GM19455 (cell line): ENCODE results near the gene UTP25.
"Not testable (repeated sequence)": the region's sequence is repeated elsewhere in the genome, so short reads cannot be mapped to it uniquely, and the experiment has no call there.

Experiments
- ATAC-seq: cut with Tn5 transposase; IDR thresholded peaks from one replicate; pipeline ENCODE4 v1.9.1; 2021; ENCODE audit not compliant: unreplicated experiment

UTP25 gene, protein sequence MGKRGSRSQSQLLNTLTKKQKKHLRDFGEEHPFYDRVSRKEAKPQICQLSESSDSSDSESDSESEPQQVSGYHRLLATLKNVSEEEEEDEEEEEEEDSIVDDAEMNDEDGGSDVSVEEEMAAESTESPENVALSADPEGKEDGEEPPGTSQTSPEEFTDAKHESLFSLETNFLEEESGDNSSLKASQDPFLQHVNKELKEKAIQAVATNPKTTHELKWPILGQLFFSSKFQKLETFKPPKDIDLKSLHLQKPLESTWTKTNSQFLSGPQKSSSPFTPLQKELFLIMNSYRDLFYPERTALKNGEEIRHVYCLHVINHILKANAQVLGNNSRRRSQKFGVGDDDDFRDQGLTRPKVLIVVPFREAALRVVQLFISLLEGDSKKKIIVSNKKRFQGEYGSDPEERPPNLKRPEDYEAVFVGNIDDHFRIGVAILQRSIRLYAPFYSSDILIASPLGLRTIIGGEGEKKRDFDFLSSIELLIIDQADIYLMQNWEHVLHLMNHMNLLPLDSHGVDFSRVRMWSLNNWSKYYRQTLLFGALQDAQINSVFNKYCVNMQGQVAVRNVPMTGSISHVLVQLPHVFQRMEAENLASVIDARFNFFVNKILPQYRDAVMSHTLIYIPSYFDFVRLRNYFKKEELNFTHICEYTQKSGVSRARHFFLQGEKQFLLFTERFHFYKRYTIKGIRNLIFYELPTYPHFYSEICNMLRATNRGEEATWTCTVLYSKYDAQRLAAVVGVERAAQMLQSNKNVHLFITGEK

DNA sequence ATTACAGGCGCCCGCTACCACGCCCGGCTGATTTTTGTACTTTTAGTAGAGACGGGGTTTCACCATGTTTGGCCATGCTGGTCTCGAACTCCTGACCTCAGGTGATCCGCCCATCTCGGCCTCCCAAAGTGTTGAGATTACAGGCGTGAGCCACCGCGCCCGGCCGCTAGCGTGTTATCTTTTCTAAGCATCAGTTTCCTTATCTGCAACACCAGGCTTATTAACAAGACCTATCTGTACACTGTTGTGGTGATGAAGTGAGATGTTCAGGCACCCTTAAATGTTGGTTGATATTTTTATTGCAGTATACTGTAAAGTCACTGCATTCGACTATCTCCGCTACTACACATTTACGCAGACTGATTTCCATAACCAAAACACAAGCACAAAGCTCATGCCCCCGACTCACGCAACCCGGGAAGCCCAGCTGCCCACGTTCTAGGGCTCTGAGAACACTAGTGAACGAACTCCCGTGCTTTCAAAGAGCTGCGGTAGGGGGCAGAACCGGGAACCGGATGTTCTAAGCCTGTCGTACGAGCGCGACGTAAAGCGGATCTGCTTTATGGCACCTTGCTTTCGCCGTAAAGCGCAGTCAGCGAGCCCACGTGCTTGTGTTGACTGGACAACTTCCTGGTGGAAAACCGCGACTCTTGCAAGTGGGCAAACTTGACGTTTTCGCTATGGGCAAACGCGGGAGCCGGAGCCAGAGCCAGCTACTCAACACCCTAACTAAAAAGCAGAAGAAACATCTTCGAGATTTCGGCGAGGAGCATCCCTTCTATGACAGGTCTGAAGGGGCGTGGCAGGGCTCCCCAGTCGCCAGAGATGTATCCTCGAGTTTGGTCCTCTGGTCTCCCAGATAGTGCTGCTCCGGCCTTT lies at the start of gene UTP25:
UTP25 (plus strand) TSS at position 589 of the 879 bp plus-strand sequence; CDS start at position 681, 92 bp downstream.
- ATAC-seq: peak; percentile 91

DNA sequence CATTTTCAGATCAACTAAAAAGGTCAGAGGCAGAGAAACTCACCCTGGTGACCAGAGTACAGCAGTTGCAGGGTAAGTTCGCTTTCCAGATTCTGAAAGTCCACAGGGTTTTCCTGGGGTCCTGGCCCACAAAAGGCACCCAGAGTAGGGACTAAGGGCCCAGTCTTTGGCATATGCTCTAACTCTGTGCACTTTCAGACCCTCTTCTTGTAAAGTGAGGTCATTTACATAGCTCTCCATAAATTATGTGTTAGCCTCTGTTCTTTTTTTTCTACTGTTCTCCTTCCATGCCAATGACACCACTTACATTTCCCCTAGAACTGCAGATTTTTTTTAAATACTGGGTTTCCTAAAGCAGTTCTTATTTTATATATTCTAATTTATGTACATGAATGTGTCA lies 49.7 kb upstream of the UTP25 start:
- ATAC-seq: no peak

DNA sequence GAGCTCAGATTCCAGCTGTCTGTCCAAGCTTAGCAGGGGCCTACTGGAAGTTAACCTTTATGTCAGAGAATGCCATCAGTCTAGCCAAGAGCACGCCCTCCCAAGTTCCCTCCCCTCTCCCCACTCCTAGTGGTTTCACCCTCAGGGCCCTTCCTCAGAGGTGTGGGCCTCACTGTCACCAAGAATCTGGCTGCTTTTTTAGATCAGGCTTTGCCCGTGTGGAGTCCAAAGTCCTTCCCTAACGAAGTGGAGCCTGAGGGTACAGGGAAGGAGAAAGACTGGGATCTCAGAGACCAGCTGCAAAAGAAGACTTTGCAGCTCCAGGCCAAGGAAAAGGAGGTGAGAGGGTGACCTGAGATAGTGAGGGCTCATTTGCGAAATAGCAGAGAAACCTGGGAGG lies 47.5 kb upstream of the UTP25 start:
- no peak for ATAC-seq

DNA sequence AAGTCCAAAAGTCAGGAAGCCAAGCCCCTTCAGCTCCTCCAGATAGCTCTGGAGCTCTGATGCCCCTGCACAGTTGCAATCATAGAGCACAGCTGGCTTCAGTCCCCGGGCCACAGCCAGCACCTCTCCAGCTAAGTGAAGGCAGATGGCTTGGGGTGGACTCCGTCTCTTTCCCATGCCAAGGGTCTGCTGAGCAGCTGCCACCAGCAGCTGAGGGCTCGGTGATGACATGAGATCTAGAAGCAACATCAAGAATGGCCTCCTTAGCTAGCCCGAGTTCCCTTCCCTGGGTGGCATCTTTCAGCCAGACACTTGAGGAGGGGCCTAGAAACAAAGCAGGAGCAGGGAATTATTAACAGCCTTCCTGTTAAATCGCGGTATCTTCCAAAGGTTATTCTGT lies 44.4 kb upstream of the UTP25 start:
- ATAC-seq: no peak

DNA sequence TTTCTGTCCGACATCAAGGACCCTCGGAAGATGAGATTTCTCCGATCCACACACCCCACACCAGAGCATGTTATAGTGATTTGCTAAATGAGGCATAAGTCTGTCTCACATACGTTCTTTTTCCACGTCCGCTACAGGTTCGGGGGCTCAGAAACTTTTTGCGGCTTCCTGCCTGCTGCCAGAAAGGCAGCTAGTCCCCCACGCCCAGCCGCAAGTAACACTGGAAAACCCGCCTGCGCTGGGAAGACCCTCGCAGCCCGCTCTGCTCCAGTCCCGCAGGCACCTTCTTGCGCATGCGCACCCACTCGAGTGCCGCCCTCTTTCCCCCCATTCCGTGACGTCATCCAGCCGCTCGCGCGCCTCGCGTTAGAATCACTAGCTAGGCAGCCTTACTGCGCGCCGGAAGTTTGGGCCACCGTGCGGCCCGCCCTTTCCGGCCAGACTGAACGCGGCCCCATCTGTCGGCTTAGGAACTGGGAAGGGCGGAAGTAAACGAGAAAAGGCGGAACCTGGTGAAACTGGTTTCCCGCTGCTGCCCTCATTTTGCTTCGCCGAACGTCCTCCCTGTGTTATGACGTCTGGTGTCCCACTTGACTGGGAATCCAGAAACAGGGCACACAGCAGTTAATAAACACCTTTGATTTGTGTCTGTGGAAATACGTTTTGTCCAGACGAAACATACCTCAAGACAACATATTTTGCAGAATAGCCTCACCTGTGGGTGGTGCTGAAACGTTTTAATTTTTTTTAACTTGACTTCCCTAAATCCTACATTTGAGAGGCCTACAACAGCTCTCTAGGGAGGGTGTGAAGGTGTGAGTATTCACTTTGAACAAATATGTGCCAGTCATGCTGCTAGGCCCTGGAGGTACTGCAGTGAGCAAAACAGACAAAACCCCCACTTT lies 43.3 kb upstream of the UTP25 start, which contains the start of gene C1orf74:
C1orf74 (minus strand) TSS at position 295 of the 905 bp plus-strand sequence. CDS start 925 bp downstream, outside the sequence.
- peak; percentile 99 for ATAC-seq

DNA sequence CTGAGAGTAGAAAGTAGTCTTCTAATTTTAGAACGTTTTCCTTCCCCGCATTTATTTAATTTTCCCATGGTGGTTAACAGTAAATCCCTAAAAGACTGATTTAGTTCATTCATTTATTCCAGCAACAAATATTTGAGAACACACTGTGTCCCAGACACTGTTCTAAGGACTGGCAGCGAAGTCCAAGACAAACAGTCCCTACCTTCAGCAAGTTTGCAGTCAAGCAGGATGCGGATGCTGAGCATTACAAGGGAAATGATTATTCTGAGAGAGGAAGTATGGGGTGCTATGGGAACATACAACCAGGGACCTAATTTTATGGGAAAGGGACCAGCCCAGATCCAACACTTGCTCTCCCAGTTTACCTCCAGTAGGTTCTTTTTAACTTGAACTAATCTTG lies 42.2 kb upstream of the UTP25 start:
- ATAC-seq: no peak

DNA sequence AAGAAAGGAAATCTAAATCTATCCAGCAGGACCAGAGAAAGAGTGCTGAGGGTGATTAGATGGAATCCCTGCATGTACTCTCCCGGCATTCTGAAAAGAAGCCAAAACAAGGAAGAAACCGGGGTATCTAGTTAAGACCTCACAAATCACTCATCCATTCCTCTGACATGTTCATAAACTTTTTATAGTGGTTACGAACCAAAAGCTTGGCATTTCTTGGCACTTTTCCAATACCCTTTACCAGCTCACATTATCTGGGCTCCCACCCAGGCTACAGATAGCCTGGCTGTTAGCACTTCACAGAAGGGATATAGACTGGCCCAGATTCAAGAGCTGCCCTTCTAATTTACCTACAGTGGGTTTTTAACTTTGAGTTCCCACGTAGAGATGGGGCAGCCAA lies 41.6 kb upstream of the UTP25 start:
- ATAC-seq: no peak

DNA sequence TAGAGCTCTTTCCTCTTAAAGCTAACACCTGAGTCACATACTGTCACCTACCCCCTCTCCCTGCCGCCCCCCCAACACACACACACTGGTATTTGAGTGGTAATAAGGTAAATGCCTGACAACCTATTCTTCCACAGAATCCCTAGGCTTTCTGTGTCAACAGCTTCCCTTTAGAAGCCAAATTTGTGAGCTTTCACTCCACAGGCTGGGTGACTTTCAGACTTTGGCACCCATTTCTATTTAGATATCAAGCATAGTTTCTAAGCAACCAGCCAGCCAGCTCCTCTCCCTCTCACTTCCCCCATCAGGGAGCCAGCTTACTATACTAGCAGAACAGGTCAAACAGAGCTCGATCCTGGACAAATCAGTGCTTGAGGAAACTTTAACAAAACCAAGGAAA lies 40.2 kb upstream of the UTP25 start:
- no peak for ATAC-seq

DNA sequence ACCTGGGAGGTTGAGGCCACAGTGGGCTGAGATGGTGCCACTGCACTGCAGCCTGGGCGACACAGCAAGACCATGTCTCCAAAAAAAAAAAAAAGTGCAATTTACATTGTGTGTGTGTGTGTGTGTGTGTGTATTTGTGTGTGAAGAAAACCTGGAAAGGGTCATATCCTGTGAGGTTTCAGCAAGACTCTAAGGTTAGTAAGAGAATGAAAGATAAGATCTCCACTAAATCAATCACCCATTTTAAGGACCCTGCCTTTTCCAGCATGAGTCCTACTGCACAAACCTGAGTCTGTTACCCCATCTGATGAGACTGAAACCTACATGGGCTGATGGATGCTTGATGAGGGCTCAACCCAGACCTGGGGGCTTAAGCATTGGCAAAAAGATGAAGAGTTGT lies 38.5 kb upstream of the UTP25 start:
- ATAC-seq: no peak

DNA sequence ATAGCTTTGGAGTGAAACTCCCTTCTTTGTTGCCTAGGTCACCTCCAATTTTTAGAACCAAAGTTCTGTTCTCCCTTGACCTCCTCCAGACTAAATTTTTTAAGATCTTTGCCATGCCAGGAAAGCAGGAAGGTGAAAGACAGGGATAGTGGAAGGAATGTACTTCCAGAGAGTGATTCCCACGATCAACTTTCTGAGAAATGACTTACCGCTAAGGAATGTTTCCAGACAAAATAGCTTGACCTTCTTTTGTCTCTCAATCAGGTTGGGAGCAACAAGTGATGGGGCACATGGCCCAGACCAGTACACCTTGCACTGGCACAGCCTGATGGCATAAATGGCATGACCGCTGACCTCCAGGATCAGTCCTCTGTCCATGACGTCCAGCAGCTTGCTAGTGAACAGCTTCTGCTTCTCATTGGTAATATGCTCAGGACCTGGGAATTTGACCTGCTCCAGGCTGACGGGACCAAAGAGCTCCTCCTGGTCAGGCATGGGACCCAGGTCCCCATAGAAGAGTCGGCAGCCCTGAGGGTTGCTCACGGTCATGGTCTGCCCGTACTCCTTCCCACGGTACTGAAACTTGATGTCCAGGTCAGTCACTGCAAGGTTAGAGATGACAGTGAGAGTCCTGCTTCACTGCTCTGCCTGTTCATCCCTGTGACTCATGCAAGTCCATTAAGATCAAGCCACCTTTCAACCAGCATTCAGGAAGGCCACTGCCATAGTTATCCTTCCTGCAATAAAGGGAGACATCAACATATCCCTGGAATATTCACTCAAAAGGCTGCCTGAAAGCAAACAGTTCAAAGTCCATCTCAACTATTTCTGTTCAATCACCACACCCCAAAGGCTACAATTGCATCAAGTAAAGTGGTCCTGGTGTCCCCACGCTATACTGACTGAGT lies 37.2 kb upstream of the UTP25 start:
- ATAC-seq: no peak

DNA sequence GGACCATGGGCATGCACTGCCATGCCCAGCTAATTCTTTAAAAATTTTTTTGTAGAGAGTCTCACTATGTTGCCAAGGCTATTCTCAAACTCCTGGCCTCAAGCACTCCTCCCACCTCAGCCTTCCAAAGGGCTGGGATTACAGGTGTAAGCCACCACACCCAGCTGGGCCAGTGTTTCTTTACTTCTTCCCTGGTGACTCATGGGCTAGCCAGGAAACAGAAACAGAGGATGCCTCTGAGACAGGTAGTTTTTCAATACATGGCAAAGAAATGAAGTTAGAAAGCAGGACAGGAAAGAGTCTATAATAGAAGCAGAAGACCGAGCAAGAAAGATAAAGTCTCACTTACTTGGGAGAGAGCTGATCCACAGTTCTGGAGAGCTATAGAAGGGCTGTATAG lies 35.9 kb upstream of the UTP25 start:
- ATAC-seq: no peak

DNA sequence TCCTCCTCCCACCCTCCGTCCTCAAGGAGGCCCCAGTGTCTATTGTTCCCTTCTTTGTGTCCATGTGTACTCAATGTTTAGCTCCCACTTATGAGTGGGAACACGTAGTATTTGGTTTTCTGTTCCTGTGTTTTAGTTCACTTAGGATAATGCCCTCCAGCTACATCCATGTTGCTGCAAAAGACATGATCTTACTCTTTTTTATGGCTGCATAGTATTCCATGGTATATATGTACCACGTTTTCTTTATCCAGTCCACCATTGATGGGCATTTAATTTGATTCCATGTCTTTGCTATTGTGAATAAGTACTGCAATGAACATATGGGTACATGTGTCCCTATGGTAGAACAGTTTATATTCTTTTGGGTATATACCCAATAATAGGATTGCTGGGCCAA lies 34.1 kb upstream of the UTP25 start:
- not testable (repeated sequence) for ATAC-seq

DNA sequence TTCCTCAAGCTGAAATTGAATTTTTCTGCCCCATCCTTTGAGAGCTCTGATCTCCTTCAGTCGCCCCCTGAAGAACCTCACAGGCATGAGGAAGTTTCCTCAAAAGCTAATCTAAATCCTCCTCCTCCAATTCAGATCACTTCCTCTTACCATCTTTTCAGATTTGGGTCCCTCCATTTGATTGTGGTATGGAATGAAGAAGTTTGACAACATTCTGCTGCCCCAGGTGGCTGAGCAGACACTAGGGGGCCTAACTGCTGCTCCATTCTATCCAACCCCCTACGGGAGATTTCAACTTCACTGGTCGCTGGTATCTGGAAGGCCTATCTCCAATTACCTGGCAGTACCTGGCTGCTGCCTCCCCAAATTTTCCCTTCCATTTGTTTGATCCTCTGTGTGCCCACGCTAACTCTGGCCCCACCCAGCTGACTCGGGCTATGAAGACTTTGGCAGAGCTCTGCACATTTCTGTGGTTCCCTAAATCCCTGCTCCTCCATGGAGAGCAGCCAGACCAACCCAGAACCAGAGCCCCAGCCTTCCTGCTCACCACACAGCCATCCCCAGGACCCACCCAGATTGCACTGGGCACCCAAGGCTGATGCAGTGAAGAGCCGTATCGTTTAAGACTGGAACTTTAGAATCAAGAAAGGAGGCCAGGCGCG lies 29.7 kb upstream of the UTP25 start:
- no peak for ATAC-seq

DNA sequence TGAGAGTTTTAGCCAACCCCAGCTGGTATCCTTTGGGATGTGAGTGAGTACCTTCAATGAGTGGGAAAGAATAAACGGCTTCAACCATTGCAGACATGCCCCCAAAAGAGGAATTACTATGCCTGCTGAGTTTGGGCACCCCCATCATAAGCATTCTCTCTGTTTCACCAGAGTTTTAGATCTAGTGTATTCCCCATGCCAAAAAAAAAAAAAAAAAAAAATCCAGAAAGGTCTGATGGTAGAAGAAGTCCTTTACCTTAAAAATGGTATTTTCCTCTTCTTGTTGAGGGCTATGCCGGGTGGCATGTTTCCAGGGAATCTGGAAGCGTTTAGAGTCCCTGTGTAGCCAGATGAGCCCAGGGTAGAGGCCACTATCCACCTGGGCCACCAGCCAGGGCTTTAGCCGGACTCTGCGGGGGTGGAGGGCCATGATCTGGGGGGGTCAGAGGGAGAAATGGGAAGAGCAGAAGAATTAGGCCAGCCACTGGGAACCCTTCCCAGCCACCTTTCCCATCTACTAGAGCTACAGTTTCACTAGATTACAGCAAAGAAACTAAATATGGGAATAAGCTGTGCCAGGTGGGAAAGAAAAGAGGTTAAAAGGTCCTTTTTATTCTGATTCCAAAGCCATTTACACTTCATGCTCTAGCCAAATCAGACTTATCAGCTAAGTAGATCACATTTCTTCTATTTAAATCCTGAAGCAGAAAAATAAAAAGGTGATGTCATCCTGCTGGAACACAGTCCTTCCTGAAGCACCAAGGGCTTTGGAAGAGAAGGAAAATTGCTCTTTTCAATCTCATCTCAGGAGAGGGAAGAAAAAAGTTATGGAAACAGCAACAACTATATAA lies 26.6 kb upstream of the UTP25 start:
- ATAC-seq: no peak

DNA sequence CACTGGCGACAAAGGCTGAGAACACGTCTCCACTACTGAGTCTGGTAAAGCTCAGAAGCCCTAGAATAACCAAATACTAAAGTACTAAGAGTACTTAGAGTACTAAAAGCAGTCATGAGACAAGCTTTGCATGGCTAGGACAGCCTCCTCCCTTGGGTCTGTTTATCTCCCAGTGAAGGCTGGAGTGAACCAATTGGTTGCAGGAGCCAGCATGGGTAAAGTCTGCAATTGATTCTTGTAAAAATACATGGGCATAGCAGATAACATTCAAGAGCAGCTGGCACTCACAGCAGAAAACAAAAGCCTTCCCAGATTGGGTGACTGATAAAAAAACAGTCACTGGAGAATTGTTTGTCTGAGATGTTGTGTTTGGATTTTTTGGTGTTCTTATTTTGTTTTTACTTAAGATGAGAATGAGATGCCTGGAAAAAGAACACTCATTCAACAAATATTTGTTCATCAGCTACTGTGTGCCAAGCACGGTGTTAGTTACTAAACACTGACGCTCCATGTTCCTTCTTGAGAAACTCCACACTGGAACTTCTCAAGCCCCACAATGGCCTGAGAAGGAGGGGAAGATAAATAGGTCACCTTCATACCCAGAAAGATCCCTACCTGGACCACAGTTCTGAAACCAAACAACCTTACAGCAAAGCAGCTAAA lies 25.5 kb upstream of the UTP25 start:
- ATAC-seq: no peak

DNA sequence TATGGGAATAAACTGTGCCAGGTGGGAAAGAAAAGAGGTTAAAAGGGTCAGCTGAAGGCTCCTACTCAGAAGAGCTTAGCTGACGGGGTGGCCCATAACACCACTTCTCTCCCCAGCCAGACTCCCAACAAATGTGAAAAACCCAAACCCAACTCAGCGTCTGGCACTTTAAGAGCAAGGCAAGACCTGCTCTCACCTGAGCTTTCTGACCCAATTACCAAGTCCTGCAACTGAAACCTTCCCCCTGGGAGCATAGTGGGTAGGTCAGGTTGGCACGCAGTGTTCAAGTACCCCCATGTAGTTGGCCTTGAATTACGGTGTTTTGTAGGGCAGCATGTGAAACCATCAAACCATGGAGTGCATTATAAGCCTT lies 25.0 kb upstream of the UTP25 start:
- ATAC-seq: no peak

DNA sequence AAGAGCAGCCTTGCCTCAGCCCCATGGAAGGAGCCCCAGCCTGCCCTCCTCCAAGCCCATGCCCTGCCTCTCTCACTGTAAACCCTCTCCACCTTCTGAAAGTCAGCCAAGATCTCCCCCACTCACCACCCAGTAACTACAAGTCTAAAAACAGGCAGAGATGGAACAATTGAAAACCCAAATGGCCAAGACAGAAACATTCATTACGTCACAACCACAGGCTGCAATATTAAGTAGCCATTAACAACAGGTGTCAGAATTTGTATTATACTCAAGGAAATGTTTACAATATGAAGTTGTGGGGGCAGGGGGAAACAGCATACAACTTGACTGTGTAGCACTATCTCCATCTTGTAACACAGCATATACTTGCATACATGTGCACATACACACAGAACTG lies 24.2 kb upstream of the UTP25 start:
- no peak for ATAC-seq
